Mesendoderm (in vitro differentiated cells): ENCODE data around the gene ANKRD50.

Experiments used
- DNase-seq: peaks from one replicate; pipeline ENCODE4 v3.0.0; 2013
- H2AK5ac ChIP-seq: 2 replicates; pipeline ENCODE4 v1.6.1; 2013; ENCODE audit warnings: low read length, inconsistent platforms
- H2BK120ac ChIP-seq: 2 replicates; pipeline ENCODE4 v1.6.1; 2013; ENCODE audit warnings: low read depth, mild to moderate bottlenecking, low read length, moderate library complexity, mixed read lengths
- H2BK15ac ChIP-seq: replicated peaks from 2 replicates; pipeline ENCODE4 v1.6.1; 2013; ENCODE audit warnings: low read depth, mild to moderate bottlenecking, moderate library complexity
- H2BK5ac ChIP-seq: 2 replicates; pipeline ENCODE4 v1.6.1; 2013; ENCODE audit warnings: low read length, inconsistent platforms
- H3K18ac ChIP-seq: 2 replicates; pipeline ENCODE4 v1.6.1; 2013; ENCODE audit warnings: mild to moderate bottlenecking, low read length, mixed read lengths
- H3K23ac ChIP-seq: one replicate; pipeline ENCODE4 v1.6.1; 2013; ENCODE audit warnings: low read length
- H3K27ac ChIP-seq: 2 replicates; pipeline ENCODE4 v1.5.1; 2013; ENCODE audit warnings: low read depth, mild to moderate bottlenecking, inconsistent platforms, low read length, moderate library complexity
- H3K27me3 ChIP-seq: 2 replicates; pipeline ENCODE4 v1.6.1; 2013; ENCODE audit warnings: low read length, control low read depth, mild to moderate bottlenecking, inconsistent platforms; ENCODE audit not compliant: insufficient read depth, poor library complexity
- H3K36me3 ChIP-seq: 2 replicates; pipeline ENCODE4 v1.6.1; 2013; ENCODE audit warnings: low read length, inconsistent platforms; ENCODE audit not compliant: control insufficient read depth, insufficient read depth
- H3K4ac ChIP-seq: one replicate; pipeline ENCODE4 v1.6.1; 2013; ENCODE audit warnings: low read depth, mild to moderate bottlenecking, low read length, moderate library complexity
- H3K4me1 ChIP-seq: 2 replicates; pipeline ENCODE4 v1.6.1; 2013; ENCODE audit warnings: low read depth, low read length, inconsistent platforms; ENCODE audit not compliant: control insufficient read depth
- H3K4me2 ChIP-seq: 2 replicates; pipeline ENCODE4 v1.6.1; 2013; ENCODE audit warnings: low read length
- H3K4me3 ChIP-seq: 2 replicates; pipeline ENCODE4 v1.5.1; 2013; ENCODE audit warnings: mild to moderate bottlenecking, low read length
- H3K56ac ChIP-seq: one replicate; pipeline ENCODE4 v1.6.1; 2013; ENCODE audit warnings: low read length
- H3K79me1 ChIP-seq: 2 replicates; pipeline ENCODE4 v1.6.1; 2013; ENCODE audit warnings: low read length, inconsistent platforms
- H3K79me2 ChIP-seq: 2 replicates; pipeline ENCODE4 v1.6.1; 2013; ENCODE audit warnings: mild to moderate bottlenecking, low read length; ENCODE audit not compliant: control insufficient read depth, insufficient read depth
- H3K9ac ChIP-seq: 2 replicates; pipeline ENCODE4 v1.6.1; 2013; ENCODE audit warnings: low read length, inconsistent platforms
- H4K5ac ChIP-seq: one replicate; pipeline ENCODE4 v1.6.1; 2013; ENCODE audit warnings: low read length
- H4K8ac ChIP-seq: one replicate; pipeline ENCODE4 v1.6.1; 2013; ENCODE audit warnings: low read depth, mild to moderate bottlenecking, control low read depth, low read length, moderate library complexity
- WGBS: extraction: QIAGEN DNeasy Blood & Tissue Kit; methylation state at CpG from one replicate; pipeline ENCODE4 v1.1.7; 2013; ENCODE audit warnings: low lambda C conversion rate, missing lambda C conversion rate; ENCODE audit not compliant: insufficient coverage; ENCODE audit errors: extremely low coverage; 5-methylcytosine and 5-hydroxymethylcytosine counted together

The ANKRD50 gene

DNA sequence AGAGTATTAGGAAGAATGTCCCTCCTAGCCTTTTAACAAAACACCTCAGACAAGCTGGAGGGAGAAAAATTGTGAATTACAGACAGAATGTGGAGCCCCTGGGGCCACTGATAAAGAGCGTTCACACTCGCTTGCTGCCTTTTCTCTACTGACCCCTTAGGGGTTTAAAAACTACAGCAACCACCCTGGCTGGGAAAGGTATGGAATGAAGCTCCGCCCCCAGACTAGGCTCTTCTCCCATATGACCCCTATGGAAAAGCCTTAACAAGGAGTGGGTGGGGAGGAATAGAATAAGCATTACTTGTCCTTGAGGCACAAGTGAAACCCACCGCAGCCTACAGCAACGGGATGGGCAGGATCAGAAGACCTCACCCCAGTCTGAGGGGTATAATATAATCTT is 26.3 kb downstream of the ANKRD50 start:
- H3K4me2 ChIP-seq, result no peak overlapping the region
- H2AK5ac ChIP-seq, result no peak overlapping the region
- H3K79me1 ChIP-seq, result peaks cover 9% of the 10 kb centered on the region
- no peak overlapping the region for H2BK5ac ChIP-seq
- H4K5ac ChIP-seq, result no peak overlapping the region
- no peak overlapping the region for H3K9ac ChIP-seq
- no peak overlapping the region for H3K4ac ChIP-seq
- no peak overlapping the region for H3K56ac ChIP-seq
- no peak overlapping the region for H3K4me3 ChIP-seq
- DNase-seq, result peak; percentile 97
- H2BK15ac ChIP-seq, result peak overlapping the region; percentile 88
- H3K23ac ChIP-seq, result no peak overlapping the region
- H3K4me1 ChIP-seq, result peaks cover 9% of the 10 kb centered on the region
- peak overlapping the region; percentile 80 for H3K27ac ChIP-seq
- H3K27me3 ChIP-seq, result no peaks in the 10 kb centered on the region
- WGBS, result no CpG with 5 or more reads among the region's 5 CpGs
- H3K18ac ChIP-seq, result peak overlapping the region; percentile 75
- peaks cover 19% of the 10 kb centered on the region for H3K79me2 ChIP-seq
- no peaks in the 10 kb centered on the region for H3K36me3 ChIP-seq
- H4K8ac ChIP-seq, result no peak overlapping the region
- H2BK120ac ChIP-seq, result peak overlapping the region; percentile 12

DNA sequence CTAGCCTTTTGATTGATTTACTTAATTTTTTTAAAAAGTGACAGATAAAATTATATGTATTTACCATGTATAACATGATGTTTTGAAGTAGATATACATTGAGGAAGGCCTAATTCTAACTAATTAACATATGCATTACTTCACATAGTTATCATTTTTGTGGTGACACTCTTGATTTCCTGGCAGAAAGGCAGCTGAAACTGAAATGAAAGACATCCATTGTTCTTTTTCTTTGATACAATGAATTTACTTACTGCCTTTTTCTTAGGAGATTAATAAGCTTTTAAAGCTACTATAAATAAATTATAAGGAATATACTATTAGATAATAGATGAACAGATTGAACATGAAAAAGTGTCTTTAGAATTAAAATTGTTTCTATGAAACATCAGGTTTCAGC is 26.7 kb downstream of the ANKRD50 start:
- Histone ChIP-seq H4K5ac (no peak overlapping the region), H3K36me3 (no peaks in the 10 kb centered on the region), H3K23ac (no peak overlapping the region), H3K79me2 (peaks cover 20% of the 10 kb centered on the region), H3K4me1 (peaks cover 9% of the 10 kb centered on the region), H2BK120ac (no peak overlapping the region), H2BK5ac (no peak overlapping the region), H3K4me3 (no peak overlapping the region), H3K4me2 (no peak overlapping the region), H3K56ac (no peak overlapping the region), H3K4ac (no peak overlapping the region), H2AK5ac (no peak overlapping the region), H3K9ac (no peak overlapping the region), H4K8ac (no peak overlapping the region), H3K79me1 (peaks cover 9% of the 10 kb centered on the region), H3K18ac (no peak overlapping the region), H3K27ac (no peak overlapping the region), H2BK15ac (no peak overlapping the region), H3K27me3 (no peaks in the 10 kb centered on the region)
- peak; percentile 65 for DNase-seq

DNA sequence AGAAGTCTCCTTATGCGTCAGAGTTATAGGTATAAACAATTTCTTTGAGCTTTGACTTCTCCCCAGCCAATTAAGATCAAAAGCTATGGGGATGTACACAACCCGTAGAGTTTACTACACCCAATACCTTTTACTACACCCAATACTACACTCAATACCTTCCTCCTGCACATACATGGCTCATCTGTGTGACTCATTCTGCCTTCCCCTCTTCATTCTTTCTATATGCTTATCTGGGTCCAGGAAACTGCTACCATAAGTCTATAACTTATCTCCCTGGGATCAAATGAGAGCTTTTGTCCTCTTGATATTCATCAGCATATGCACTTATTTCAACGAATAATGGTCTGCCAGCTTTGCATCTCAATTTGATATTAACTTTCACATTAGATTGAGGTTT is 28.2 kb downstream of the ANKRD50 start:
- H4K5ac ChIP-seq, result no peak overlapping the region
- H3K4me1 ChIP-seq, result peaks cover 9% of the 10 kb centered on the region
- no peak overlapping the region for H2BK120ac ChIP-seq
- H3K79me1 ChIP-seq, result peaks cover 9% of the 10 kb centered on the region
- no peak overlapping the region for H3K4me3 ChIP-seq
- H3K27ac ChIP-seq, result no peak overlapping the region
- H3K4ac ChIP-seq, result no peak overlapping the region
- DNase-seq, result peak; percentile 14
- H3K18ac ChIP-seq, result no peak overlapping the region
- no peak overlapping the region for H2BK5ac ChIP-seq
- H3K36me3 ChIP-seq, result no peaks in the 10 kb centered on the region
- no peak overlapping the region for H3K4me2 ChIP-seq
- no peak overlapping the region for H4K8ac ChIP-seq
- no peak overlapping the region for H3K23ac ChIP-seq
- H3K9ac ChIP-seq, result no peak overlapping the region
- peaks cover 15% of the 10 kb centered on the region for H3K79me2 ChIP-seq
- H2AK5ac ChIP-seq, result no peak overlapping the region
- no CpG with 5 or more reads among the region's 3 CpGs for WGBS
- H3K27me3 ChIP-seq, result no peaks in the 10 kb centered on the region
- no peak overlapping the region for H2BK15ac ChIP-seq
- no peak overlapping the region for H3K56ac ChIP-seq

DNA sequence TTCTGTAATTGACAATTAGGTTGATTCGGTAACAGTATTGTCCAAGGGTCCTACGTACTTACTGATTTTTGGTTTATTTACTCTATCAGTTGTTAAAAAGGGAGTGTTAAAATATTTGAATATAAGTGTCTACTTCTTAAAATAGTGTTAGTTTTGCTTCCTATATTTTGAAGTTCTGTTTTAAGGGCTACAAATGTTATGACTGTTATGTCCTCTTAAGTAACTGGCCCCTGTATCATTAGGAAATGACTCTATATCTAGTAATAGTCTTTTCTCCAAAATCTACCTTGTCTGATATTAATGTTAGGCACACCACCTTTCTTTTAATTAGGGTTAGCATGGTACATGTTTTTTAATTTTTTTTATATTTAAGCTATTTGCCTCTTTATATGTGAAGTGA is 30.1 kb downstream of the ANKRD50 start:
- Histone ChIP-seq H3K4me1 (peaks cover 9% of the 10 kb centered on the region), H2AK5ac (no peak overlapping the region), H3K79me1 (peaks cover 2% of the 10 kb centered on the region), H2BK120ac (no peak overlapping the region), H3K4me3 (no peak overlapping the region), H2BK5ac (no peak overlapping the region), H4K5ac (no peak overlapping the region), H3K4me2 (no peak overlapping the region), H4K8ac (no peak overlapping the region), H3K27me3 (no peaks in the 10 kb centered on the region), H3K23ac (no peak overlapping the region), H3K9ac (no peak overlapping the region), H3K27ac (no peak overlapping the region), H3K4ac (no peak overlapping the region), H3K79me2 (peaks cover 6% of the 10 kb centered on the region), H3K56ac (no peak overlapping the region), H3K36me3 (no peaks in the 10 kb centered on the region), H3K18ac (no peak overlapping the region), H2BK15ac (no peak overlapping the region)
- no CpG with 5 or more reads among the region's 2 CpGs for WGBS
- no peak for DNase-seq

DNA sequence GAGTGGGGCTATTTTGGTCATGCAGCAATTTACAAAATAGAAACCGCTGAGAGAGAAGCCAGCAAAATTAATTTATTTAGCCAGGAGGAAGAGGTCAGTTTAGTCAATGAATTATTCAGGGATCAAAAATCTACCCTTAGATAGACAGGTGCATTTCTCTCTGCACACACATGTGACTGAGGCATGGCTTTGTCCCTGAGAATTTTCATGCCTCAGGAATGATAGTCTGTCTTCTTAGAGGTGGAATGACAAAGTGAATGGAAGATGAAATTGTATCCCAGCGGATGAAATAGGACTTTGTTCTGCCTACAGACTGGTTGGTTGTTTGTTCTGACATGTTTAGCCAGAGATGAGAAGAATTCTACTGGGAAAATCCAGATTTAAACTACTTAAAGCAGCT is 46.0 kb downstream of the ANKRD50 start:
- Histone ChIP-seq H2BK5ac (no peak overlapping the region), H3K27me3 (no peaks in the 10 kb centered on the region), H3K4ac (no peak overlapping the region), H2BK120ac (no peak overlapping the region), H3K23ac (no peak overlapping the region), H2AK5ac (no peak overlapping the region), H3K79me1 (peaks cover 17% of the 10 kb centered on the region), H4K5ac (no peak overlapping the region), H3K56ac (no peak overlapping the region), H3K18ac (no peak overlapping the region), H4K8ac (no peak overlapping the region), H3K4me3 (no peak overlapping the region), H3K4me2 (no peak overlapping the region), H3K4me1 (no peaks in the 10 kb centered on the region), H3K27ac (no peak overlapping the region), H3K9ac (no peak overlapping the region), H2BK15ac (no peak overlapping the region), H3K36me3 (peaks cover 10% of the 10 kb centered on the region), H3K79me2 (peaks cover 2% of the 10 kb centered on the region)
- DNase-seq, result no peak
- WGBS, result no CpG with 5 or more reads among the region's 2 CpGs

DNA sequence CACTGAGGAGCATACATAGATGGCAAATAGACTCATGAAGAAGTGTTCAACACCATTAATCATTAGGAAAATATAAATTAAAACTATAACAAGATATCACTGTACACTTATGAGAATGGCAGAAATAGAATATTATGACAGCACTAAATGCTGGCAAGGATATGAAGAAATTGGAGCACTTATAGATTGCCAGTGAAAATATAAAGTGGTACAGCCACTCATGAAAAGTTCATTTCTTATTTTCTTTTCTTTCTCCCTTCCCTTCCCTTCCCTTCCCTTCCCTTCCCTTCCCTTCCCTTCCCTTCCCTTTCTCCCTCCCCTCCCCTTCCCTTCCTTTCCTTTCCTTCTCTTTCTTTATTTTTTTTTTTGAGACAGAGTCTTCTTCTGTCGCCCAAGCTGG is 53.7 kb downstream of the ANKRD50 start:
- H3K27me3 ChIP-seq, result no peaks in the 10 kb centered on the region
- no peak overlapping the region for H4K5ac ChIP-seq
- no peak overlapping the region for H2BK15ac ChIP-seq
- H3K79me1 ChIP-seq, result no peaks in the 10 kb centered on the region
- no peaks in the 10 kb centered on the region for H3K36me3 ChIP-seq
- H3K56ac ChIP-seq, result no peak overlapping the region
- no peak overlapping the region for H3K23ac ChIP-seq
- no peak overlapping the region for H3K9ac ChIP-seq
- no peak overlapping the region for H3K27ac ChIP-seq
- H3K4me1 ChIP-seq, result no peaks in the 10 kb centered on the region
- no peak overlapping the region for H2AK5ac ChIP-seq
- no peak overlapping the region for H4K8ac ChIP-seq
- H3K18ac ChIP-seq, result no peak overlapping the region
- no peak overlapping the region for H3K4ac ChIP-seq
- no peaks in the 10 kb centered on the region for H3K79me2 ChIP-seq
- no peak overlapping the region for H3K4me3 ChIP-seq
- H2BK120ac ChIP-seq, result no peak overlapping the region
- DNase-seq, result no peak
- no peak overlapping the region for H2BK5ac ChIP-seq
- no peak overlapping the region for H3K4me2 ChIP-seq
- WGBS, result no CpG with 5 or more reads among the region's 1 CpG
